GM10248 (cell line): ENCODE data around the gene SPON1.
"Not testable (repeated sequence)": the region's sequence is repeated elsewhere in the genome, so short reads cannot be mapped to it uniquely, and the experiment has no call there.

ENCODE experiments used
- CTCF ChIA-PET: fragments of 300-600 bp; sonication (Branson Sonifier 250); formaldehyde crosslinking; extraction: SDS; loops from one replicate; lab custom pipeline; 2021; ENCODE audit warnings: antibody characterized with exemption; lab: Yijun Ruan, JAX
- POLR2A ChIA-PET: fragments of 350-650 bp; sonication (Branson Sonifier 250); formaldehyde crosslinking; extraction: SDS; loops from one replicate; lab custom pipeline; 2020; ENCODE audit warnings: antibody characterized with exemption; lab: Yijun Ruan, JAX
- DNase-seq: peaks from one replicate; pipeline ENCODE4 v3.0.0; 2012; ENCODE audit errors: extremely low spot score
- CTCF ChIP-seq: IDR thresholded peaks from 2 replicates; pipeline ENCODE4 v1.5.1; 2012; ENCODE audit warnings: mild to moderate bottlenecking, low read depth; ENCODE audit errors: extremely low read depth, missing control alignments, control extremely low read depth

The SPON1 gene

DNA sequence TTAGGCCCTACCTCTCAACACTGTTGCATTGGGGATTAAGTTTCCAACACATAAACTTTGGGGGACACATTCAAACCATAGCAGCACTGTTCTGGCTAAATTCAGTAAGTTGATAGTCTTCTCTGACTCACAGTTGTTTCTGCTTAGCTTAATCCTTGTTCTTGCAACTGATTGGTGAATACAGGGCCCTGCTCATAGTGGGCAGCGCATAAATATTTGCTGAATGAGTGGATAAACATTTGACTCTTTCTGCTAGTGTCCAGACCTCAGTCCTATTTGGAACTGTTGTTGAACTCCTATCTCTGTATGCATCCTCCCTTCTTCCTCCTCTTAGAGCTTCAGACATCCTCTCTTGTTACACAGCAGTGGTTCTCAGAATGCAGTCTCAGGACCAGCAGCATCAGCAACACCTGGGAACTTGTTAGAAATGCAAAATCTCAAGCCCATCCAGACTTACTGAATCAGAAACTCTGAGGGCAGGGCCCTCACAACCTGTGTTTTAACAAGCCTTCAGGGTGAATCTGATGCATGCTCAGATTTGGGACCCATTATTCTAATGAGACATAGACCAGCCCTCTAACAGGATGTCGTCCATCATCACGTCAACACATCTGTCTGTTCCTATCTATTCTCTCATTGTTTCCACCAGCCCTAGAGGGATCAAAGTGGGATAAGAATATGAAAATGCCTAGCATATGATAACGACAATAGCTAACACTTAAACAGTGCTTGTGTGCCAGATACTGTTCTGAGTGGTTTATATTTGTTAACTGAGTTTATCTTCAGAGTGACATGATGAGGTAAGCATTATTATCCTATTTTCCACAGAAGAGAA lies 22.3 kb downstream of the SPON1 start:
- POLR2A ChIA-PET, result no interaction called here
- TF ChIP-seq CTCF, result no peak

DNA sequence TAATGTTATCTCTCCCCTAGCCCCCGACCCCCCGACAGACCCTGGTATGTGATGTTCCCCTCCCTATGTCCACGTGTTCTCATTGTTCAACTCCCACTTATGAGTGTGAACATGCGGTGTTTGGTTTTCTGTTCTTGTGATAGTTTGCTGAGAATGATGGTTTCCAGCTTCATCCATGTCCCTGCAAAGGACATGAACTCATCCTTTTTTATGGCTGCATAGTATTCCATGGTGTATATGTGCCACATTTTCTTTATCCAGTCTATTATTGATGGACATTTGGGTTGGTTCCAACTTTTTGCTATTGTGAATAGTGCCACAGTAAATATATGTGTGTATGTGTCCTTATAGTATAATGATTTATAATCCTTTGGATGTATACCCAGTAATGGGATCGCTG lies 24.2 kb downstream of the SPON1 start:
- POLR2A ChIA-PET, DNase-seq, CTCF ChIA-PET: not testable (repeated sequence)

More for the DNA sequence above, 22.3 kb downstream of the SPON1 start:
- CTCF ChIA-PET, result interaction anchor here (1.2 kb wide), 1 partner anchor 32 kb away, joined by 3 read pairs; no protein-coding TSS in a partner anchor
- no peak for DNase-seq

DNA sequence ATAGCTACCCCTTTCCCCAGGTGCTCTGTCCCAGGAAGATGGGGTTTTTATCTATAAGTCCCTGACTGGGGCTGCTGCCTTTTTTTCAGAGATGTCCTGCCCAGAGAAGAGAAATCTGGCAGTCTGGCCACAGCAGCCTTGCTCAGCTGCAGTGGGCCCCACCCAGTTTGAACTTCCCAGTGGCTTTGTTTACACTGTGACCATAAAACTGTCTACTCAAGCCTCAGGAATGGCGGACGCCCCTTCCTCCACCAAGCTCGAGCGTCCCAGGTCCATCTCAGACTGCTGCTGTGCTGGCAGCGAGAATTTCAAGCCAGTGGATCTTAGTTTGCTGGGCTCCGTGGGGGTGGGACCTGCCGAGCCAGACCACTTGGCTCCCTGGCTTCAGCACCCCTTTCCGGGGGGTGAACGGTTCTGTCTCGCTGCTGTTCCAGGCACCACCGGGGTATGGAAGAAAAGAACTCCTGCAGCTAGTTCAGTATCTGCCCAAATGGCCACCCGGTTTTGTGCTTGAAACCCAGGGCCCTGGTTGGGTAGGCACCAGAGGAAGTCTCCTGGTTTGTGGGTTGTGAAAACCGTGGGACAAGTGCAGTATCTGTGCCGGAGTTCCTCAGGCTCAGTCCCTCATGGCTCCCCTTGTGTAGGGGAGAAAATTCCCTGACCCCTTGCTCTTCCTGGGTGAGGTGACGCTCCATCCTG lies 29.8 kb downstream of the SPON1 start:
- CTCF ChIA-PET, DNase-seq, POLR2A ChIA-PET: not testable (repeated sequence)

DNA sequence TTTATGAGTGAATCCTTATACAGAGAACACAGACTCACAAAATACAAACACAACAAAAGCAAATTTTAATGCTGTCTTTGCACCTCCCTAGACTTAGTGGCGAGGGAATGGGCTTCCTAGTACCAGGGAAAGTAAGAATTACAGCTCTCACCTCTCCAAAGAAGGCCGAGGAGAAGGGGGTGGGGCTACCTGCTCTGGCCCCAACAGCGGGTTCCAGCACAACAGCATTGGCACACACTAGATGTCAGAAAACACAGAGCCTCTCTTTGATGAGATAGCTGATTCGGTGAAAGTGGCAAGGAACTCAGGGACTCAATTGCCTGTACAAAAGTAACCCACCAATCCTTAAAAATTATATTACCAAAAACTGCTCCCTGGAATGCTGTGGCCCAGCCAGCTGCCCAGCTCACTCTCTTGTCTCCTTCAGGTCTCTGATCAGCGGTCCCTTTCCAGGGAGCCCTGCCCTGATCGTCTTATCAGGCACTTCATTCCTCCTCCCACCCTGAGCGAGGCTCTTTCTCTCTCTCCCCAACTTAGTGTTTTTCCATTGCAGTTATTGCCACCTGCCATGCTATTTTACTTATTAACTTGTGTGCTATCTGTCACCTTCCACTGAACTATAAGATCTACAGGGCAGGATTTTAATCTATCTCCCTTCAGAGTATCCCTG lies 30.7 kb downstream of the SPON1 start:
- no peak for TF ChIP-seq CTCF
- DNase-seq, result no peak
- ChIA-PET CTCF (interaction anchor here (1.3 kb wide), 1 partner anchor 20 kb away, joined by 4 read pairs; no protein-coding TSS in a partner anchor), POLR2A (no interaction called here)

DNA sequence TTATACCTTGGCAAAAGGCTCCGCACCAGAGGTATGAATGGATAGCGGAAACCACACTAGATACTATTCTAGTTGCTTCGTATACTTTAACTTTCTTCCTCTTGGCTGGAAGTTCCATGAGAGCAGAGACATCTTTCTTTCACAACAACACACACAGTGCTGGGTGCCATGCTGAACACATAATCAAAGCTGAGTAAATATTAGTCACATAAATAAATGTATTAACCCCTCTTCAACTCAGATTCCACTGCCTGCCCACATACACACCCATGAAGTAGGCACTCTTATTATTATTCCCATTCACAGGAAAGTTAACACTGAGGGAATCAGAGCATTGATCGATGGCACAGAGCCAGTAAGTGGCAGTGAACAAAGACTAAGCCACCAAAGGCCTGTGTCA lies 35.4 kb downstream of the SPON1 start:
- ChIA-PET POLR2A (no interaction called here), CTCF (no interaction called here)
- no peak for TF ChIP-seq CTCF
- no peak for DNase-seq

DNA sequence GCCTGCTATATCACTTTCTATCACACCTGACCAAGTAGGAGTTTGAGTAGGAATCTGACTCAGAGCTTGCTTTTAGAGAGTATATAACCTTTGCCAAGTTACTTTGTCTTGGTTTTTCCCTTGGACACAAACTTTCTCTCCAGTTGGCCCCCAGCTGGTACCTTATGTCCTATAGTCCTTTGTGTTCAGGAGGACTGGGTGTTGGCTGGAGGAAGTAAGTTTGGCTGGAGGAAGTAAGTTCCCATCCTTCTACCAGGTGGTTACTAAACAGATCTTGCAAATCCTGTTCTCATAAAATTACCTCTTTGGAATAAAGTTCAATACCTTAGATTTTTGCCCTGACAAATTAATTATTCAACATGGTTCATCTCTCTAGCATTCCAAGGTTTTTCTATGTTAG lies 37.2 kb downstream of the SPON1 start:
- ChIA-PET POLR2A (no interaction called here), CTCF (interaction anchor here (1.0 kb wide), 1 partner anchor 44 kb away, joined by 3 read pairs; no protein-coding TSS in a partner anchor)
- DNase-seq, result no peak
- no peak for TF ChIP-seq CTCF

DNA sequence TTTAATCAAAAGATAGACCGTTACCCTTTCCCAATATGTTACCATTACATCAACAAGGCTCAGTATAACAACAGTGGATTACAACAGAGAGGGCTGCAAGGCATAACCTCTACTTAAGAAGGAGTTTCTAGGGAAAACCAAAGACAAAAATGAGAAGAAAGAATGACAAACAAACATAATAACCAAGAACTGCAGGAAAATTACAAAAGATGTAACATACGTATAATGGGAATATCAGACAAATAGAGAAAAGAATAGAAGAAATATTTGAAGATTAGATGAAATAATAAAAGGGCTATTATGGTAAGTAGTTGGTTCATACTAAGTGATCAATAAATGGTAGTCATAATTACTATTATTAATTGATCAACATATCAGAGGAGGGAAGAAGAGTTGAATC lies 39.1 kb downstream of the SPON1 start:
- ChIA-PET POLR2A (no interaction called here), CTCF (no interaction called here)
- TF ChIP-seq CTCF, result no peak
- DNase-seq, result no peak
